K562 (cell line): ENCODE measurements around the gene SPARC. TPM values are rescaled to one million over a fixed set of nuclear protein-coding genes. Genes with fewer than 3 reads are reported as not detected.

Experiments
- ATAC-seq: fragments of 200-7000 bp; cut with Tn5 transposase; 3 replicates; pipeline ENCODE4 v1.9.1; 2020; ENCODE audit warnings: moderate library complexity
- BruUV-seq: library from RNA; stranded (reverse); fragments of 400-500 nt; replicated peaks from 2 replicates; lab custom pipeline; 2021; lab: Mats Ljungman, UMichigan
- CTCF ChIA-PET: fragments of 300-600 bp; formaldehyde crosslinking; extraction: SDS; loops from one replicate; lab custom pipeline; 2021; ENCODE audit warnings: low intra/inter-chr PET ratio; lab: Yijun Ruan, JAX
- POLR2A ChIA-PET: fragments of 300-600, 350-650 bp; sonication (Branson Sonifier 250); formaldehyde crosslinking; extraction: SDS; loops from one replicate; lab custom pipeline; 2021; ENCODE audit warnings: antibody characterized with exemption, inconsistent platforms; lab: Yijun Ruan, JAX
- DNase-seq, 4 experiments: peaks; one replicate each; pipeline versions ENCODE4 v3.0.0 to v3.0.0-alpha.2; 2011 to 2018; ENCODE audit warnings: low spot score in 3 of 4, mixed read lengths in 3 of 4; ENCODE audit errors: extremely low read depth in 1 of 4
- FAIRE-seq: peaks from 2 replicates; lab custom pipeline; 2011; peaks lifted over from hg19 to GRCh38; lab: Jason Lieb, UNC
- H2AFZ ChIP-seq: 2 replicates; pipeline ENCODE4 v1.6.0; 2011; ENCODE audit warnings: low read depth, low read length, control low read depth, inconsistent platforms
- H3K27ac ChIP-seq: fragments of 200-600 bp; 3 replicates; pipeline ENCODE4 v1.8.0; 2011; ENCODE audit warnings: low read depth, mild to moderate bottlenecking, control low read depth, inconsistent platforms, low read length, moderate library complexity, mixed read lengths; ENCODE audit errors: extremely low read depth
- H3K27me3 ChIP-seq, 2 experiments: fragments of 300-600 bp in 1 of 2; 2 replicates in 1 of 2; 3 replicates in 1 of 2; pipeline versions ENCODE4 v1.6.0 to v1.8.0; 2011; ENCODE audit warnings: inconsistent platforms in 2 of 2, low read length in 2 of 2, mild to moderate bottlenecking in 1 of 2, mixed read lengths in 1 of 2, moderate library complexity in 1 of 2; ENCODE audit not compliant: control insufficient read depth in 2 of 2, insufficient read depth in 2 of 2
- H3K36me3 ChIP-seq: fragments of 300-600 bp; 3 replicates; pipeline ENCODE4 v1.8.0; 2011; ENCODE audit warnings: mild to moderate bottlenecking, low read length, inconsistent platforms; ENCODE audit not compliant: control insufficient read depth, insufficient read depth
- H3K4me1 ChIP-seq, 2 experiments: fragments of 200-600 bp in 1 of 2; replicated peaks in 1 of 2; 2 replicates in 1 of 2; 3 replicates in 1 of 2; pipeline versions ENCODE4 v1.5.1 to v1.8.0; 2011; ENCODE audit warnings: inconsistent platforms in 2 of 2, low read length in 2 of 2, mild to moderate bottlenecking in 1 of 2, mixed read lengths in 1 of 2, moderate library complexity in 1 of 2; ENCODE audit not compliant: control insufficient read depth in 2 of 2, insufficient read depth in 2 of 2
- H3K4me2 ChIP-seq: 2 replicates; pipeline ENCODE4 v1.6.1; 2011; ENCODE audit warnings: low read length, control low read depth, inconsistent platforms, mixed read lengths; ENCODE audit not compliant: insufficient read depth
- H3K4me3 ChIP-seq: fragments of 200-600 bp; sonication (generic), shearing (Covaris generic); 2 replicates; pipeline ENCODE4 v1.5.1; 2016; ENCODE audit warnings: control low read depth, inconsistent platforms
- H3K79me2 ChIP-seq: fragments of 200-600 bp; 3 replicates; pipeline ENCODE4 v1.8.0; 2011; ENCODE audit warnings: low read length, inconsistent platforms; ENCODE audit not compliant: control insufficient read depth, insufficient read depth
- H3K9ac ChIP-seq, 2 experiments: 2 replicates each; pipeline versions ENCODE4 v1.6.0 to v1.6.1; 2011; ENCODE audit warnings: low read depth in 2 of 2, low read length in 2 of 2, control low read depth in 1 of 2, inconsistent platforms in 1 of 2, mild to moderate bottlenecking in 1 of 2, mixed read lengths in 1 of 2; ENCODE audit not compliant: insufficient read depth in 1 of 2
- H3K9me1 ChIP-seq: one replicate; pipeline ENCODE4 v1.6.0; 2011; ENCODE audit warnings: inconsistent platforms, mild to moderate bottlenecking, low read length, moderate library complexity; ENCODE audit not compliant: control insufficient read depth, insufficient read depth
- H3K9me3 ChIP-seq: replicated peaks from 2 replicates; pipeline ENCODE4 v1.5.1; 2011; ENCODE audit warnings: low read depth, low read length, inconsistent platforms; ENCODE audit not compliant: control insufficient read depth, insufficient read depth
- H4K20me1 ChIP-seq: replicated peaks from 2 replicates; pipeline ENCODE4 v1.6.1; 2011; ENCODE audit warnings: low read length, inconsistent platforms, mixed read lengths; ENCODE audit not compliant: control insufficient read depth, insufficient read depth
- BACH1 ChIP-seq: fragments of 200-800 bp; sonication (Bioruptor generic); IDR thresholded peaks from 2 replicates; pipeline ENCODE4 v1.6.1; 2016; ENCODE audit warnings: missing genetic modification characterization, missing compliant biosample characterization
- RAD21 ChIP-seq, 2 experiments: fragments of 250-450 bp in 1 of 2; fragments of 450-650 bp in 1 of 2; sonication (Bioruptor Pico) in 1 of 2; formaldehyde crosslinking in 1 of 2; IDR thresholded peaks in 1 of 2; conservative IDR thresholded peaks in 1 of 2; 2 replicates each; pipeline versions ENCODE4 v1.4.0 to v1.8.0; 2020 to 2022; ENCODE audit warnings: mild to moderate bottlenecking in 2 of 2, moderate library complexity in 1 of 2
- SIRT6 ChIP-seq: IDR thresholded peaks from one replicate; pipeline ENCODE4 v1.6.1; 2012; ENCODE audit warnings: low read depth, mild to moderate bottlenecking, control low read depth, inconsistent platforms, low read length, moderate library complexity
- ZBTB40 ChIP-seq, 2 experiments: fragments of 450-650 bp in 1 of 2; sonication (generic) in 1 of 2; formaldehyde crosslinking in 1 of 2; IDR thresholded peaks; 2 replicates each; pipeline versions ENCODE4 v1.7.1 to v1.9.0; 2016 to 2022; ENCODE audit warnings: inconsistent platforms in 1 of 2, mild to moderate bottlenecking in 1 of 2, missing genetic modification reagents in 1 of 2
- WGBS: fragments of 100-300 bp; shearing (Covaris generic); methylation state at CpG from one replicate; pipeline ENCODE4 v1.1.6; 2016; ENCODE audit warnings: low coverage, mixed read lengths; ENCODE audit not compliant: insufficient coverage; ENCODE audit errors: missing lambda C conversion rate; 5-methylcytosine and 5-hydroxymethylcytosine counted together
- in situ Hi-C: fragments of 300-500 bp; cut with MboI; formaldehyde crosslinking; loops from 4 replicates; pipeline ENCODE4 v1.15.0; 2018; ENCODE audit warnings: inconsistent platforms, mixed read lengths
- intact Hi-C: fragments of 100-400 bp; cut with micrococcal nuclease; formaldehyde crosslinking; loops from 2 replicates; pipeline ENCODE4 v1.14.2; 2022
- polyA plus RNA-seq, 8 experiments: library from polyadenylated mRNA; depleted of rRNA in 4 of 8; stranded (reverse) in 5 of 8; unstranded in 3 of 8; fragments of >200 nt; fragmentation: Nextera tagmentation in 2 of 8; fragmentation: Illumina TruSeq in 1 of 8; extraction: Ambion mirVana in 2 of 8; extraction: Trizol in 1 of 8; gene quantifications; 2 replicates each; pipeline versions ENCODE4 v1.2.1 to v1.2.3, GENCODE V29; 2011 to 2014; ENCODE audit warnings: inconsistent platforms in 1 of 8, missing spikeins in 1 of 8
- total RNA-seq, 7 experiments: library from RNA; depleted of rRNA in 6 of 7; stranded (reverse); fragments of >200 nt in 6 of 7; fragmentation: Illumina TruSeq in 2 of 7; extraction: Trizol in 2 of 7; gene quantifications; 2 replicates each; pipeline versions ENCODE4 v1.2.1 to v1.2.3, GENCODE V29; 2011 to 2021; ENCODE audit warnings: low replicate concordance in 1 of 7

The SPARC gene
- total and polyA plus RNA-seq, 9 of the 15 experiments (the other 6 are each of a cell fraction or from before 2014, with no cell fraction given) = 6.1 to 35.6 (median 12.2) TPM

- Histone ChIP-seq H3K4me2 (no peak overlapping the region), H3K27ac (no peak overlapping the region), H2AFZ (no peak overlapping the region), H3K9me1 (no peaks in the 10 kb centered on the region), H3K27me3 (no peaks in the 10 kb centered on the region), H4K20me1 (no peaks in the 10 kb centered on the region), H3K4me3 (no peak overlapping the region), H3K9ac (no peak overlapping the region), H3K36me3 (no peaks in the 10 kb centered on the region; the same call in 2 of the 3 replicates), H3K4me1 (peaks cover 7% of the 10 kb centered on the region in 2 experiments; a peak in 4 of 5 replicates), H3K9me3 (no peaks in the 10 kb centered on the region), H3K79me2 (no peaks in the 10 kb centered on the region)
- in situ Hi-C loops = no loop called here
- POLR2A ChIA-PET = interaction anchor here (0.5 to 0.8 kb wide), 3 partner anchors 13 to 652 kb away, joined by 3 to 4 read pairs (median 4); no protein-coding TSS in a partner anchor
- ATAC-seq (no peak), FAIRE-seq (no peak), DNase-seq (no peak)
- TF ChIP-seq RAD21 (CRISPR knock-in tag; conservative IDR thresholded peaks at IDR 0.05 in 1 of 2, IDR thresholded peaks at IDR 0.05 in 1 of 2) (no peak), SIRT6 (no peak), ZBTB40 (IDR thresholded peaks at IDR 0.05) (peak; percentile 81), ZBTB40 (CRISPR knock-in tag; IDR thresholded peaks at IDR 0.05) (peak; percentile 74), BACH1 (tag) (no peak)
- CTCF ChIA-PET = no interaction called here
- intact Hi-C loops = no loop called here
- no TSS peak for BruUV-seq
- 74% methylated on average over 7 of the region's 7 CpGs for WGBS
These were observed 43.7 kb upstream of the SPARC start for GRCh38 chr5:151730381-151730780.
